HG02642 (cell line): ENCODE results near the gene KCTD3.

ENCODE experiments used
- ATAC-seq: cut with Tn5 transposase; IDR thresholded peaks from one replicate; pipeline ENCODE4 v1.9.1; 2021; ENCODE audit warnings: mild to moderate bottlenecking; ENCODE audit not compliant: unreplicated experiment, poor library complexity

Gene KCTD3

DNA sequence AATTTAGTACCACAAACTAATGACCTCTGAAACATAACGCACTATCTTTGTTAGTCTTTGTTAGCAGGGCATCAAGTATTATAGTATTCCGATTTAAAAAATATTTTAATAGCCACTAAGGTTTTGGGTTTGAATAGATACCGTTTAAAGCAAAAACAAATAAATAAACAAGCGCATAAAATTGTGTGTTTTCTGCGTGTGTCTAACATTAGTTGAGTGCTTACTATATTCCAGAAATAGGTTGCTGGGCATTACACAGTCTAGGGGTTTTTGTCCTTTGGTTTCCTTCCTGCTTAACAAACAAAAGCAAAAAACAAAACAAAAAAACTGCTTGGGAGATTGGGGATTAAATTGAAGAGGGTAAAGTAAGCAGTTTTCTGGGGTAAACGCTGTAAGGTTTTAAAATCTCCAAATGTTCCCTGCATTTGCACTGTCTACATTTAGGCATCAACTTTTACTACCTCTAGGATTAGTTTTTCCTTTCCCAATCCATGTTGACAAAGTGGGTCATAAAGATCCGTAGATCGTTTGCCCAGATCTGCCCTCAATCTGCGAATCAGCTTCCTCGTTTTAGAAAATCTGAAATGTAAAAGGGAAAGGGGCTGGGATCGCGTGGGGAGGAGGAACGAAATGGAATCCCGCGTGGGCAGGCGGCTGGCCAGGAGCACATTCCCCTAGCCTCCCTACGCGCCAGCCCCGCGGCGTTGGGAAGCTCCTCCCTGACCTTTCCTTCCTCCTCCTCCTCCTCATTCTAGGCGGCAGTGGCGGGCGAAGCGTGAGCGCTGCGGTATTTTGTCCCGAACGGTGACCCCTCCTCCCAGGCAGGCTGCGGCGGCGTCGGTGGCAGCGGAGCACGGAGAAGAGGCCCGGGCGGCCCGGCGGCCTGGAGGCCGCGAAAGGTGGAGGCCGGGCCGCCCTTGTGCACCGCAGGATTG is at the start of gene KCTD3:
Gene KCTD3, plus strand, starts transcription at position 749 of the 935 bp plus-strand sequence. CDS start 382 bp downstream, outside the sequence.
- ATAC-seq, result peak; percentile 79

DNA sequence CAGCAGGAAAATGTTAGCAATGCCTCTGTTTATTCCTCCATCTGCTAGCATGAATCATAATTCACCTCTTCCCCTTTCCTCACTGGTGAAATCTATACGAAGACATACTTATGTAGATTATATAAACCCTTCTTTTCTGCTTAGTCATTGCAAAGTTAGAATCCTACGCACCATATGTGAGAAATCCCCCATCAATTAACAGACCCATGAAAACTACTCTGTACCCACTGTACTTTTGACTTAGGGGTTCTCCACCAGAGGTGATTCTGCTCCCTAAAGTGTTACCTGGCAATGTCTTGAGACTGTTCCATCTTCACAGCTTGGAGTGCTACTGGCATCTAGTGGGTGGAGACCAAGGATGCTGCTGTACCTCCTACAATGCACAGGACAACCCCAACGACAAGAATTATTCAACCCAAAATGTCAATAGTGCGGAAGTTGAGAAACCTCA is 49.6 kb upstream of the KCTD3 start:
- ATAC-seq, result no peak

DNA sequence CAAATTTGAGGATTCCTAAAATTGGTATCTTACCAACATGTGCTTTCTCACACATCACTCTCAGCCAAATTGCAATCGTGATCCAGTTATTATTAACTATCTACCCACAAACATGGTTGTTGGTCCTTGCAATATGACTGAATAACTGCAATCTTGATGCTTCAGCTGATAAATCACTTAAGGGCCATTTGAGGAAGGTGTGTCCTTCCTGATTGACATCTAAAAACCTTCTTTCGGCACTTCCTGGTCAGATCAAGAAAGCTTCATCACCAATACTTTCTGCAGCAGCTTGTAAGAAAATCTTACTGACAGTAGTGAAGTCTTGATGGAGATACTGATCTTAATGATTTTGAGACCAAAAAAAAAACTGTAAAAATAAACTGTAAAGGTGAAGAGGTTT is 48.5 kb upstream of the KCTD3 start:
- no peak for ATAC-seq

DNA sequence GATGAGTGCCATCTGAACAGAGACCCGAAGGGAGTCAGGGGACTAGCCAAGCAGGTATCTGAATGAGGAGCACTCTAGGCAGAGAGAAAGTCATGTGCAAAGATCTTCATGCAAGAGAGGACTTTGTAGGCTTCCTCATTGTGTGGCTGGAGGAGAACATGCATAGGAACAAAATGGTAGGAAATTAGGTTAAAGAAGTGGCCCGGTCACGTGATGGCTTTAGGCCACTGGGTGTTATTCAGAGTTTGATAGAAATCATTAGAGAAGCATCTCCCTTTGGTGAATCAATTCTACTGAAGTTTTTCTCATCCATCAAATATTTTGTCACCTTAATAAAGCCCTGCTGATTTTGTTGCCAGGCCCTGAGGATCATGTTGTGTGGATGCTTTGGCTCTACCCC is 45.8 kb upstream of the KCTD3 start:
- ATAC-seq, result no peak

DNA sequence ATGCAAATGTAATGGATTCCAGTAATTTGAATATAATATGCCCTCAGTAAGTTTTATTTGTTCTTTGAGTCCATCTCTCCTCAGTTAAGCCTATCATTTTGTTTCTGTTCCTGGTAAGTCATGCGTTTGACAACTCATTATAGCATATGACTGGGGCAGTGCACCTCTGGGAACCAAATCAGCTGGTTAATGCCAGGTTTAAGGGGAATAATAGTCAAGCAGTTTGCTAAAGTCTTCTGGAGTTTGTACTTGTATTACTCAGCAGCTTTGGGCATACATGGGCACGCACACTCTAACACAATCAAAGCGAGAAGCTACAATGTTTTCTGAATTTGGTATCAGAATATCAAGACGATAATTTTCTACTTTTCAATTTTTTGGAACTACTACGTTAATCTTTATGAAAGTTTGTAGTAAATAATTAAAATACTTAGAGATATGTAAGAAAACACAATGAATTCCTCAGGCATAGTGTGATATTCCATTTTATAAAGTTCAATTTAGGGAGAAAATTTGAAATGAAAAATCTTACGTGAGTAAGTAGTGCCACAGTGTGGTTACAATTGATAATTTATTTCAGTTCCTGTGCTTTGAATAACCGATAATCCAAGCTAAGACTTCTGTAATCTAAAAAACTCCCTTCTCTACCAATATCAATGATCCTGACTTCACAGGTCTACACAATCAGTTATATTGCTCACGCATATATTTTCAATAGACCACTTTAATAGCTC is 43.8 kb upstream of the KCTD3 start:
- no peak for ATAC-seq

DNA sequence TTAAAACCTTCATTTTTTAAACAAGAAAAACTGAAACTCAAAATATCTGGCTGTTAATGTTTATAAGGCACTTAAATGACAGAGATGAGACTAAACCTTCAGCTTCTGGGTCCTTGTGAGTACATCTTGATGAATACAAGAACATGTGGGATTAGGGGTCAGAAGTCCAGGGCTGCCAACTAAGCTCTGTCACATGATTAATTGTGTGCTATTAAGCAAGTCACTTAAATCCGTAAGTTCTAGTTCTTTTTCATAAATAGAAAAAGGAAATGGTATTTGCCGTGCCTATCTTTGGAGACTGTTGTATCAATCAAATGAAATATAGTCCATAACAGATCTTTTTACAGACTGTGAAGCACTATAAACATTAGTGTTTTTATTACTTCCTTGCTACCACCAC is 43.2 kb upstream of the KCTD3 start:
- ATAC-seq, result no peak

DNA sequence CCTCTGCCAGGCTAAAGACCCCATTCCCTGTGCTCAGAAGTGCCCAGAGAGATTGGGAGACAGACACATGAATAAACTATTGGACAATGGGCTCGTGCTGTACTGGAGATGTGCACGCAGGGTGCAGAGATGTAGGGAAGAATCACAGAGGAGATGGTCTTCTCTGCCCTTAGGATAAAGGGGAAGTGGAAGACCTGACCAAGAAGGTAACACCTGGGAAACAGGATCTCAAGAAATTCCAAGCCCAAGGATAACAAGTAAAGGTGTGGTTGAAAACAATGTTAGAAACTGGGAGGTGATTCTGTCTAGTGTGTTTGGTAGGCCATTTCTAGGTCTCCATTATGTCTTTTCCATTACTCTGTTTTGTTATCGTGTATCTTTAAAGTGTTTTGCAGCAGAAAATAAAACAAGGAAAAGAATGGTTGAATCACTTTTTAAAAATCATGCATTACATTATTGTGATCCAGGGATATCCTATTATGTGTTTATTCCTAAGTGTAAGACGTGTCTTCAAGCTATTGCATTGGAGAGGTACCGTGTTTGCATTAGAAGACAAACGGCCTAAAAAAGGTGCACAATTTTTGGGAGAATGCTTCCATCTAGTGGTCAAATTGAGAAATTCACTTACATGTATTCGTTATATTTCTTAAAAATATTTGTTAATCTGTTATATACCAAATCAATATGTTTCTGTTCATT is 40.8 kb upstream of the KCTD3 start:
- peak; percentile 56 for ATAC-seq

DNA sequence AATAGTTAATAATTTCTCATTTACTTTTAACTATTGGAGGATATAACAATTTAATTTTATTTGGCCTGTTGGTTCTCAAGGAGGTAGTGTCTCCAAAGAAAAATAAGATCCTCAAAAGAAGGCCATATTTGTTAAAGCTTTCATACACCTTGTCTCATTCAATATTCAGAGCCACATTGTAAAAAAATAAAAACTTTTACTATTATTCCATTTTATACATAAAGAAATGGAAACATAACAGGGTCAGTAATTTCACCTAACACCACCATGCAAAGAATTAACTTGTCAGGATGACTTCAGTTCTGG is 40.3 kb upstream of the KCTD3 start:
- ATAC-seq, result no peak

DNA sequence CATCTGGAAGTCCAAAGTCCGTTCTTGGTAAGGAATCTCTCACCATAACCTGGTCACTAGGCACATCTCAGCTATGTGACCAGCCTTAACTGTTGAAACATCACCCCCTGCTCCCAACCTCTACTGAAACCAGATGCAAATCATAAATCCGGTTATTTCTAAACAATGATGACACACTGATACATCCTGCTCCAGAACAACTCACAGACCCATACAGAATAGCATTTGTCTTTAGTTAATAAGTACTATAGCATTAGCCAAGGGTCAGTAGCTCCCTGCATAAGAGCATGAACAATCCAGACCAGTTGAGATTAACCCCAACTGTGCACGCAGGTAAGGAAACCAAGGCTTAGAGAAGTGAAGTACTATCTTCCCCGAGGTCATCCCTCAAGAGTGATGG is 38.0 kb upstream of the KCTD3 start:
- ATAC-seq, result peak; percentile 38

DNA sequence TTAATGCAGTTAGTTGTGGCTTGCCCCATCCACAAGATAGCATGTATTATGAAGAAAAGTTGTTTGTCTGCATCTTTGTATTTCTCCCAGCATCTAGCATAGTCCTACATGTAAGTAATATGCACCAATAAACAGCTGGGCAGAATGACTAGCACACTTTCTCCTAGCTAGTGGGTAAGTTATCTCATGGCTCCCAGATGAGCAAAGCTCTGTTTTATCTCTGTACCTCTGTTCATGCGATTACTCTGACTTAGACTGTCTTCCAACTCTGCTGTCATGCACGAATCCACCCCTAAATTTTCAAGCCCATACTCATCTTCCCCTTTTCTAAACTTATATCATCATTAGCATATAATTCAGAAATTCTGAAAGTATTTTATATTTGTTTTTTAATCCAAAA is 37.5 kb upstream of the KCTD3 start:
- ATAC-seq, result no peak

DNA sequence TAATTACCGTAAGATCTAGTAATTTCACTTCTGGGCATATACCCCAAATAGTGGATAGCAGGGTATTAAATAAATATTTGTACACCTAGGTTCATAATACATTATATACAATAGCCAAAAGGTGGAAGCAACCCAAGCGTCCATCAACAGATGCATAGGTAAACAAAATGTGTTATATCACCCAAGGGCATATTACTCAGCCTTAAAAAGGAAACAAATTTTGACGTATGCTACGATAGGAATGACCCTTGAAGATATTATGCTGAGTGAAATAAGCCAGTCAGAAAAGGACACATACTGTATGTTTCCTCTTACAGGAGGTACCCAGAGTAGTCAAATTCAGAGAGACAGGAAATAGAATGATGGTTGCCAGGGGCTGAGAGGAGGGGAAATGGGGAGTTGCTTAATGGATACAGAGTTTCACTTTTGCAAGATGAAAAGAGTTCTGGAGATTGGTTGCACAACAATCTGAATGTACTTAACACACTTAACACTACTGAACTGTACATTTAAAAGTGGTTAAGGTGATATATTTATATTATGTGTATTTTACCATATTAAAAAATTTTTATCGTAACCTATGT is 36.6 kb upstream of the KCTD3 start:
- no peak for ATAC-seq

DNA sequence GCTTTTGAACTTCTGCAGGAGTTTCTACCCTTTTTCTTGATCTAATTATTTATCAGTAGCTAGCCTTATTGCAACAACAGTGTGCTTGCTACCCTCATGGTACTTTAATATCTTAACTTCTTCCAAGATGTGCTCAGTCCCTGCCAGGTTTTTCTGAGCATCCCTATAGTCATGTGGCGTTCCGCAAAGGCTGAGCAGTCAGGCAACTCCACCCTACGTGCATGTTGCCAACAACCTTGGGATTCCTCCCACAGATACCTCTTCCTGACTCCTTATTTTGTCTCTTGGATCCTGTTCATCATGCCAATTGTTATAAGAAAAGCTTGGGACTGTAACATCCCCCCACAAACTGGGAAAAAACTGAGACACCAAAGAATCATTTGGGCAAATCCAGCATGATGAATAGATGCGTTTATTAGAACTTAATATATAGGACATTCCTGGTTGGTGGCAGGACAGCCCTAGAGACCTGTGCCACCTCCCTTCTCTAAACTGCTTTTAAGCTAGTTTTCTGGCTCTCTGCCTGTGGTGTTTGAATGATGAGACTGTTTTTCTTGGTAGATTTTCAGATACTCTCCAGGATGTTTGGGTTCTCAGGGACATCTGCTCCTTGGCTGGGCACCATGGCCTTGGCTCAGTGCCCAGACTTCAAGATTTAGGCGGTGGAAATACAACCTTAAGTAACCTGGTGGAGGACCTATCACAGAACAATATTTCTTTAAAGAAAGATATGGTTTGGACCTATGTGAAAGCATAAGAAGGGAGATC is 27.1 kb upstream of the KCTD3 start:
- ATAC-seq, result no peak

DNA sequence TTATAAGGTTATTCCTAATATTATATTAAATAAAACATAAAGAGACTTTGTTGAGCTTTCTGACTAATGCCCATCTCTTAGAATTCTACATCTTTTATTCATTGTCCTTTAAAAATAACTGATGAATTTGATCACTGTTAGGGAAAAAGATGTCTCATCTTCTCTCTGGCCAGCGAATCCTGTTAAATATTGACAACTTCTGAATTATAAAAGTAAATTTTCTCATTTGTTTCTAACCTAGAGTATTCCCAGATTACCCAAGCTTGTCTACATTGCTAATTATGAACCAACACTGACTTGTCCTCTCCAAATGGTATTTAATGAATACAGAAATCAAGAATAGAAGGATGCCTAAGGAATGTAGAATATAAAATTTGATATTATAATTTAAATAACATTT is 24.8 kb upstream of the KCTD3 start:
- no peak for ATAC-seq

DNA sequence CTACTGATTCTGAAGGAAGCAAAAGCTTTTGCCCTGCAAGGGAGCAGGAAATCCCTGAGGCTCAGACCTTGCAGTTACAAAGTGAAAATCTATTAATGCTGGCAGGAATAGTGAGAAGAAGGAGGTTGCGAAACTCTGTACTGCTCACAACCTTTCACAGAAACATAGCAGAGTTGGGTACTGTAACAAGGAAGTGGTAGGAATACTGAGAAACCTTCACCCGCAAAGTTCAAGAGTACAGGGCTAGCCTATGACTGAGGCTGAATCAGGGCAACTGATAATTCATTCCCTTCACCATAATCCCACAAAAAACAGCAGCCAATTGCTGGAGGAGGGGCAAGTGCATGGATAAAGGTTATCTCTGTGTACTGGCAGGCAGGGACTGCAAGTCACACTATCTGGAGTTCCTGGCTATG is 23.9 kb upstream of the KCTD3 start:
- peak; percentile 94 for ATAC-seq

DNA sequence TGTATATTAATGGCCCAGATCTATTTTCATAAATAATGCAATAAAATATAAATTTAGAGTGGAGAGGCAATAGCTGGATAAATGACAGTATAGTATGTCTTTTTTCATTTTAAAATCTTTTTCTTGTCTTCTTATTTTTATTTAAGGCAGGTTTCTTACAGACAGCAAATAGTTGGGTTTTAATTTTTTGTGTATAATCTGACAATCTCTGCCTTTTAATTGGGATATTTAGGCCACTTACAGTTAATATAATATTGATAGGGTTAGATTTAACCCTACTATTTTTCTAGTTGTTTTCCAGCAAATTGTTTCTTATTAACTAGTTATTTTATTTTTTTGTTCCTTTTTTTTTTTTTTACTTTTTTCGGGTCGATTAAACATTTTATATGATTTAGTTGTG is 23.3 kb upstream of the KCTD3 start:
- no peak for ATAC-seq

DNA sequence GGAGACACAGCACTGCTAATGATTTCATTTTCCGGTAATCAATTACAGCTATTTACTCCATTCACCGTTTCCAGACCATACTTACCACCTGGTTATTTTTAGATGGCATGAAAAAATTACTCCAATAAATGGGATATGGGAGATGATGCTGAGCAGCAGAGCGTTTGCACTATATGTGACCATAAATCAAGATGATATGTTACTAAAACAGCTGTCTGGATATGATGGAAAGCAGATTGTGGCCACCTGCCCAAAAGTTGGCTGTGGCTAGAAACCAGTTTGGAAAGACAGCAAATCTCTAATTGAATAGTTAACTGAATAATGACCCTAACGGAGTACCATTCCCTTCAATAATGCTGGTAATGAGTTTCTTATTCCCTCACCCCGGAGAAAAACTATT is 22.5 kb upstream of the KCTD3 start:
- ATAC-seq, result no peak

DNA sequence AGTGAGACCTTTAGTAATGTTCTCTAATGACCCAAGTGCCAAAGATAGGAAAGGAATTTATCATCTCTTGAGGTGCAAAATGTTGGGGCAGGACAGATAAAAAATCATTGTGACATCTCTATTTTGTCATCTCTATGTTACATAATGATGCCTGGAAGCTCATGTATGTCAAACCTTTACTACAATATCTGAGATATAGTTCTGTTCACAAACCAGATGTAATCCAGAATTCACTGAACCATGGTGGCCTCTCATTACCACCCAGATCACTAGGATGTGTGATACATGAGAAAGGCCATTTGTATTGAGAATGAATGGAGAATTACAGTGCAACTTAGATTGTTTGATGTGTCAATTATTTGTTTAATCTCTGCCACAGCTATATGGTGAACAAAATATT is 22.0 kb upstream of the KCTD3 start:
- ATAC-seq, result no peak

DNA sequence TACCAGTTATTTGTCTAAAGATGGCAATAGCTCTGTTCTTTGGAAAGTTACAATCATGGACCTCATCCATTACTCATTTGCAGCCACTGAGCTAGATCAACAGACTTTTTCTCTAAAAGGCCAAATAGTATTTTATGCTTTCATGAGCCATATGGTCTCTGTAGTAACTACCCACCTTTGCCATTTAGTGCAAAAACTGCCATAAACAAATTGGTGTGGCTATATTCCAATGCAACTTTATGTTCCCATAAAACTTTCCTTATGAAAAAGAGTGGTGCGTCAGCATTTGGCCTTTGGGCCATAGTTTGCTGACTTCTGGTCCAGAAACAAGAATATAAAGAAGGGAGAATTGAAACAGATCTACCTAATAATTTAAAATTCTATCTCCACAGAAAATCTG is 20.1 kb upstream of the KCTD3 start:
- no peak for ATAC-seq

DNA sequence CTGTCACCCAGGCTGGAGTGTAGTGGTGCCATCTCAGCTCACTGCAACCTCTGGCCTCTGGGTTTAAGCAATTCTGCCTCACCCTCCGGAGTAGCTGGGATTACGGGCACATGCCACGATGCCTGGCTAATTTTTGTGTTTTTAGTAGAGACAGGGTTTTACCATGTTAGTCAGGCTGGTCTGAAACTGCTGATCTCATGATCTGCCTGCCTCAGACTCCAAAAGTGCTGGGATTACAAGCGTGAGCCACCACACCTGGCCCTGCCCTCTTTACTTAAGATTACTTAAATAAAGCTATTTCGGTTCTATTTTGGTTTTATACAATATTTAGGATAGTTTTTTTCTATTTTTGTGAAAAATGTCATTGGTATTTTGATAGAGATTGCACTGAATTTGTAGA is 15.3 kb upstream of the KCTD3 start:
- no peak for ATAC-seq

DNA sequence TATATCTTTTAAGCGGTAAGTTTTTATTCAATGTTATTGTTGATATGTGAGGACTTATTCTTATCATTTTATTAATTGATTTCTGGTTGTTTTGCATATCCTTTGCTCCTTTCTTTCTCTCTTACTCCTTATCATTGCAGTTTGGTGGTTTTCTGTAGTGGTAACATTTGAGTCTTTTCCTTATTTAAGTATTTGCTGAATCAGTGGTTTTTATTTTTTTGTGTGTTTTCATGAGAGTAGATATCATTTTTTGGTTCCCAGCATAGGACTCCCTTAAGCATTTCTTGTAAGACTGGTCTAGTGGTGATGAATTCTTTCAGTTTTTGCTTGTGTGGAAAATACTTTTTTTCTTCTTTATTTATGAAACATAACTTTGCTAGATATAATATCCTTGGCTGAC is 12.2 kb upstream of the KCTD3 start:
- ATAC-seq, result no peak
